ENCODE data around the gene PSMD9. TPM values are rescaled to one million over a fixed set of nuclear protein-coding genes. Genes with fewer than 3 reads are reported as not detected.
"Not testable (repeated sequence)": the region's sequence is repeated elsewhere in the genome, so short reads cannot be mapped to it uniquely, and the experiment has no call there.

Gene PSMD9
- total and polyA plus RNA-seq, 5 donors from 2014 or later, result 52.9 to 106 (median 86.6) TPM

GRCh38 chr12:121926874-121927706 is 38.5 kb downstream of the PSMD9 start:
- DNase-seq, result no peak
- ATAC-seq (ENCODE audit: low read depth in 2 of 2), result no peak
- Histone ChIP-seq H3K27ac (ENCODE audit: insufficient read depth, low read length, poor library complexity, severe bottlenecking) (no peak overlapping the region), H3K27me3 (ENCODE audit: control insufficient read depth, insufficient read depth, low read length) (no peaks in the 10 kb centered on the region), H3K9me3 (ENCODE audit: control insufficient read depth in 2 of 2, low read length in 2 of 2) (no peaks in the 10 kb centered on the region), H3K4me3 (ENCODE audit: low read depth, low read length) (no peak overlapping the region), H3K36me3 (ENCODE audit: control insufficient read depth, insufficient read depth, low read length) (no peaks in the 10 kb centered on the region), H3K4me1 (ENCODE audit: control insufficient read depth, insufficient read depth, low read length, poor library complexity, severe bottlenecking) (no peaks in the 10 kb centered on the region)
- no peak overlapping the region for H3K4me3 Mint-ChIP-seq
- no peaks in the 10 kb centered on the region for H3K4me1 Mint-ChIP-seq
- no peaks in the 10 kb centered on the region for H3K27me3 Mint-ChIP-seq
- H3K36me3 Mint-ChIP-seq, result no peaks in the 10 kb centered on the region
- no peaks in the 10 kb centered on the region for H3K9me3 Mint-ChIP-seq
- H3K27ac Mint-ChIP-seq, result no peak overlapping the region

- no peaks in the 10 kb centered on the region for H3K27me3 Mint-ChIP-seq
- Histone ChIP-seq H3K27ac (ENCODE audit: insufficient read depth, low read length, poor library complexity, severe bottlenecking) (no peak overlapping the region), H3K27me3 (ENCODE audit: control insufficient read depth, insufficient read depth, low read length) (no peaks in the 10 kb centered on the region), H3K9me3 (ENCODE audit: control insufficient read depth in 2 of 2, low read length in 2 of 2) (no peaks in the 10 kb centered on the region), H3K4me1 (ENCODE audit: control insufficient read depth, insufficient read depth, low read length, poor library complexity, severe bottlenecking) (no peaks in the 10 kb centered on the region), H3K4me3 (ENCODE audit: low read depth, low read length) (no peak overlapping the region), H3K36me3 (ENCODE audit: control insufficient read depth, insufficient read depth, low read length) (no peaks in the 10 kb centered on the region)
- H3K9me3 Mint-ChIP-seq, result no peaks in the 10 kb centered on the region
- no peak for DNase-seq
- H3K4me1 Mint-ChIP-seq, result no peaks in the 10 kb centered on the region
- no peak for ATAC-seq (ENCODE audit: low read depth in 2 of 2)
- no peak overlapping the region for H3K4me3 Mint-ChIP-seq
- no peak overlapping the region for H3K27ac Mint-ChIP-seq
- H3K36me3 Mint-ChIP-seq, result peaks cover 6% of the 10 kb centered on the region
Measured at GRCh38 chr12:121927813-121928212, 39.2 kb downstream of the PSMD9 start.

GRCh38 chr12:121929545-121929944 is 41.0 kb downstream of the PSMD9 start:
- H3K27me3 ChIP-seq (ENCODE audit: control insufficient read depth, insufficient read depth, low read length); H3K27ac Mint-ChIP-seq; H3K36me3 ChIP-seq (ENCODE audit: control insufficient read depth, insufficient read depth, low read length); ATAC-seq (ENCODE audit: low read depth in 2 of 2); H3K4me1 Mint-ChIP-seq; H3K27me3 Mint-ChIP-seq; H3K27ac ChIP-seq (ENCODE audit: insufficient read depth, low read length, poor library complexity, severe bottlenecking); H3K9me3 Mint-ChIP-seq; H3K4me3 Mint-ChIP-seq; DNase-seq; H3K9me3 ChIP-seq (ENCODE audit: control insufficient read depth in 2 of 2, low read length in 2 of 2); H3K4me3 ChIP-seq (ENCODE audit: low read depth, low read length); H3K4me1 ChIP-seq (ENCODE audit: control insufficient read depth, insufficient read depth, low read length, poor library complexity, severe bottlenecking): not testable (repeated sequence)
- peaks cover 12% of the 10 kb centered on the region for H3K36me3 Mint-ChIP-seq

GRCh38 chr12:121930862-121931261 is 42.3 kb downstream of the PSMD9 start:
- H3K9me3 ChIP-seq (ENCODE audit: control insufficient read depth in 2 of 2, low read length in 2 of 2), result no peaks in the 10 kb centered on the region
- peaks cover 0 to 2% (median 0%) of the 10 kb centered on the region in 7 donors for H3K9me3 Mint-ChIP-seq
- H3K27me3 Mint-ChIP-seq, result no peaks in the 10 kb centered on the region
- H3K27ac Mint-ChIP-seq, result no peak overlapping the region
- H3K4me1 Mint-ChIP-seq, result no peaks in the 10 kb centered on the region
- H3K27me3 ChIP-seq (ENCODE audit: control insufficient read depth, insufficient read depth, low read length), result no peaks in the 10 kb centered on the region
- no peak for DNase-seq
- H3K27ac ChIP-seq (ENCODE audit: insufficient read depth, low read length, poor library complexity, severe bottlenecking), result no peak overlapping the region
- peaks cover 14% of the 10 kb centered on the region for H3K36me3 Mint-ChIP-seq
- ATAC-seq (ENCODE audit: low read depth in 2 of 2), result no peak
- H3K4me3 ChIP-seq (ENCODE audit: low read depth, low read length), result no peak overlapping the region
- no peak overlapping the region for H3K4me3 Mint-ChIP-seq
- no peaks in the 10 kb centered on the region for H3K36me3 ChIP-seq (ENCODE audit: control insufficient read depth, insufficient read depth, low read length)
- H3K4me1 ChIP-seq (ENCODE audit: control insufficient read depth, insufficient read depth, low read length, poor library complexity, severe bottlenecking), result no peaks in the 10 kb centered on the region

- no peaks in the 10 kb centered on the region for H3K27me3 Mint-ChIP-seq
- no peak overlapping the region for H3K27ac ChIP-seq (ENCODE audit: insufficient read depth, low read length, poor library complexity, severe bottlenecking)
- peaks cover 18% of the 10 kb centered on the region for H3K36me3 Mint-ChIP-seq
- no peak overlapping the region for H3K27ac Mint-ChIP-seq
- H3K4me3 Mint-ChIP-seq, result no peak overlapping the region
- DNase-seq (no peak), ATAC-seq (ENCODE audit: low read depth in 2 of 2) (no peak)
- no peaks in the 10 kb centered on the region for H3K9me3 ChIP-seq (ENCODE audit: control insufficient read depth in 2 of 2, low read length in 2 of 2)
- H3K9me3 Mint-ChIP-seq, result peaks cover 0 to 2% (median 0%) of the 10 kb centered on the region in 7 donors
- H3K36me3 ChIP-seq (ENCODE audit: control insufficient read depth, insufficient read depth, low read length), result no peaks in the 10 kb centered on the region
- no peaks in the 10 kb centered on the region for H3K4me1 Mint-ChIP-seq
- no peak overlapping the region for H3K4me3 ChIP-seq (ENCODE audit: low read depth, low read length)
- H3K4me1 ChIP-seq (ENCODE audit: control insufficient read depth, insufficient read depth, low read length, poor library complexity, severe bottlenecking), result no peaks in the 10 kb centered on the region
- no peaks in the 10 kb centered on the region for H3K27me3 ChIP-seq (ENCODE audit: control insufficient read depth, insufficient read depth, low read length)
Measured at GRCh38 chr12:121932176-121932536, 43.6 kb downstream of the PSMD9 start.

- ATAC-seq (ENCODE audit: low read depth in 2 of 2) (no peak), DNase-seq (no peak)
- Mint-ChIP-seq H3K27ac (no peak overlapping the region), H3K4me1 (no peaks in the 10 kb centered on the region), H3K36me3 (peaks cover 22% of the 10 kb centered on the region), H3K4me3 (no peak overlapping the region), H3K27me3 (no peaks in the 10 kb centered on the region), H3K9me3 (peaks cover 0 to 2% (median 0%) of the 10 kb centered on the region in 7 donors)
- Histone ChIP-seq H3K9me3 (ENCODE audit: control insufficient read depth in 2 of 2, low read length in 2 of 2) (no peaks in the 10 kb centered on the region), H3K27ac (ENCODE audit: insufficient read depth, low read length, poor library complexity, severe bottlenecking) (no peak overlapping the region), H3K4me1 (ENCODE audit: control insufficient read depth, insufficient read depth, low read length, poor library complexity, severe bottlenecking) (no peaks in the 10 kb centered on the region), H3K4me3 (ENCODE audit: low read depth, low read length) (no peak overlapping the region), H3K27me3 (ENCODE audit: control insufficient read depth, insufficient read depth, low read length) (no peaks in the 10 kb centered on the region), H3K36me3 (ENCODE audit: control insufficient read depth, insufficient read depth, low read length) (no peaks in the 10 kb centered on the region)
Measured at GRCh38 chr12:121932914-121933521, 44.4 kb downstream of the PSMD9 start.

- H3K4me1 Mint-ChIP-seq, result no peaks in the 10 kb centered on the region
- Histone ChIP-seq H3K27ac (ENCODE audit: insufficient read depth, low read length, poor library complexity, severe bottlenecking) (no peak overlapping the region), H3K4me1 (ENCODE audit: control insufficient read depth, insufficient read depth, low read length, poor library complexity, severe bottlenecking) (no peaks in the 10 kb centered on the region)
Measured at GRCh38 chr12:121933522-121934308, 45.1 kb downstream of the PSMD9 start.

More at GRCh38 chr12:121933522-121934308, 45.1 kb downstream of the PSMD9 start:
- no peak overlapping the region for H3K27ac Mint-ChIP-seq
- peaks cover 0 to 2% (median 0%) of the 10 kb centered on the region in 7 donors for H3K9me3 Mint-ChIP-seq
- Histone ChIP-seq H3K36me3 (ENCODE audit: control insufficient read depth, insufficient read depth, low read length) (no peaks in the 10 kb centered on the region), H3K4me3 (ENCODE audit: low read depth, low read length) (no peak overlapping the region), H3K9me3 (ENCODE audit: control insufficient read depth in 2 of 2, low read length in 2 of 2) (no peaks in the 10 kb centered on the region), H3K27me3 (ENCODE audit: control insufficient read depth, insufficient read depth, low read length) (no peaks in the 10 kb centered on the region)
- DNase-seq, result no peak
- peaks cover 22% of the 10 kb centered on the region for H3K36me3 Mint-ChIP-seq
- no peaks in the 10 kb centered on the region for H3K27me3 Mint-ChIP-seq
- no peak for ATAC-seq (ENCODE audit: low read depth in 2 of 2)
- no peak overlapping the region for H3K4me3 Mint-ChIP-seq
